Activated CD8-positive, alpha-beta memory T cell treated with anti-CD3 and anti-CD28 coated beads, Interleukin-2, amount 50 U/mL, for 1 hour (primary cell): Measurements from ENCODE around the gene AFG3L2.
"Not testable (repeated sequence)": the region's sequence is repeated elsewhere in the genome, so short reads cannot be mapped to it uniquely, and the experiment has no call there.

Experiments used
- DNase-seq: peaks from one replicate; pipeline ENCODE4 v3.0.0-alpha.2; 2020; ENCODE audit errors: extremely low read depth

AFG3L2 gene

DNA sequence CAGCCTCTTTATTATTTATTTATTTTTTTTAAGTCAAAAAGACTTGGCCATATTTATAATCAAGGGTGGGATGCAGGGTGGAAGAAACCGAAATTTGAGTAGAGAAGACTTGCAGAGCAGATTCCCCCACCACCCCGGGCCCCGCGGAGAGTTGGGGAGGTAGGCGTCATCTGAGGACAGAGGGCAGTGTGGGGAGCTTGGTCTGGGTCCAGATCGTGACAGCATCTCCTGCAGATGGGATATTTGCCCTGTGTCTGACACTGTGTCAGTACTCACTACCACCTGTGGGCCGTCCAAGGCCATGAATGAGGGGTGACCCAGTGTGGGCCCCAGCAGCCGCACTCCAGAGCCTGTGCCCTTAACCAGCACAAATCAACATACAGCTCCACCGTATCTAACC, 20.2 kb upstream of the AFG3L2 start:
- no peak for DNase-seq

DNA sequence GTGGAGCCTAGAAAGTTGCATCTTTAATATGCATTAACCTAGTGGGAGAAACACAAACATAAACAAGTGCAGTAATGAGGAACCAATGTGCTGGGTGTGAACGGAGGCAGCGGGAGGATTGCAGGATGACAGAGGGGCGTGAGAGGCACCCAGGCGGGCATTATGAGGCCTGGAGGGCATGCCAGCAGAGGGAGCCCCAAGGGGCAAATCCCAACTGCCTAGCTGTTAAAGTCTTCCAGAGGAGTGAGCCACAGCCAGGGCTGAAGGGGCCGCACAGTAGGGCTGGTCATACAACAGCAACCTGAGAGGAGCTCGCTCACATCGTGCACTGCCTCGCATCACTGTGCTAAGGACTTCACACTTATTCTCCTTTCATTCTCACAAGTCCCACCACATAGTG, 17.4 kb upstream of the AFG3L2 start:
- DNase-seq: no peak

DNA sequence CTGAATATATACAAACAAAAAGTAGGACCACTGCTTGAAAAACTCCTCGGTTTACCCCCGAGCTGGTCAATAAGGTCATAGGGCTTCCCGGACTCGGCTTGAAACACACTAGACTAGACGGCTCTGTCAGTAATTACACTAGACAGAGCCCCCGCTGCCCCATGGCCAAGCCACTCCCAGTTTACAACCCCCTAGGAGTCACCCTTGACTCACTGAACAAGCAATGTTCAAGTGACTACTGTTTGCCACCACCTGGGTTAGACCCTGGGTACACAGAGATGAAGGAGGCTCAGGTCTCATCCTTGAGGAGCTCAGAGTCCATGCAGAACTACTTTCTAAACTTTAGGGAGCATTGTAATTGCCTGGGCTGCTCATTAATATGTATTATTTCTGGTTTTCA, 17.0 kb upstream of the AFG3L2 start:
- no peak for DNase-seq

DNA sequence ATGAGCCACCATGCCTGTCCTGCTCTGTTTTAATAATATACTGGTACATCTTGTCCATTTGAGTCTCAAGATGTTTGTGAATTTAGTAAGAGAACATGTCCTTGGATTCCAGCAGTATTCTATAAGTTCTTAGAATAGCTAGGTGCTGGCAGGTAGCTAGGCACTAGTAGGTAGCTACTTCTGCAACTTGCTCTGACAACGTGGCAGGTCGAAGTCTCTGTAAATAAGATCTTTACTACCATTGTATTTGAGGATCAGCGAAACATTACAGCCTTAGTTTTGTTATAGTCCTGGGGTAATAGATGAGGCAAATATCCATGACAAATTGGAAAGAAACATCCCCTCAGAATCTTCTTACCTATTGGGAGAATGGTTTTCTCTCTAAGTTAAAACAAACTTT, 16.5 kb upstream of the AFG3L2 start:
- no peak for DNase-seq

DNA sequence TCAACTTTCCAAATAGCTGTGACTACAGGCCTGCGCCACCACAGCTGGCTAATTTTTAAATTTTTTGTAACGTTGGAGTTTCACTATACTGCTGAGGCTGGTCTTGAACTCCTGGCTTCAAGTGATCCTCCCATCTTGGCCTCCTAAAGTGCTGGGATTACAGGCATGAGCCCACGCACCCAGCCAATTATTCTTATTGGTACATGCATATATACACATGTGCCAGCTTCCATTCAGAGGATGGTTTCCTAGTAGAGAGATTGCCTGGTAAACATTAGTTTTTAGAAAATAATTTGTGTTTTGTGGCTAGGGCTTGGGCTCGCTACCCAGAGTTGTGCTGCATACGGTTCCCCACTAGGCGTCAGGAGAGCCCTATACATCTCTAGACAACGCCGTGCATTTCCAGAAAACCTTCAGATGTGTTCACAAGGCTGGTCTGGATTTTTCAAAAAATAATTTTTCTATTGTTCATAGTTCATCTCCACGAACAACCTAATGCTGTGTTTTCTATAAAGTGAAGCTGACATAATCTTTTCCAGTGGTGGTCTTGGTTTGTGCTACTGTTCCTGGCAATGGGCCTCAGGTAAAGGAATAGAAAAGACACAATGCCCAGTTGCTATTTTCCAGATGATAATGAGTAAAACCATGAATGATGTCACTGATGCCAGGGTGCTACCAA, 14.6 kb upstream of the AFG3L2 start:
- DNase-seq: peak; percentile 20

DNA sequence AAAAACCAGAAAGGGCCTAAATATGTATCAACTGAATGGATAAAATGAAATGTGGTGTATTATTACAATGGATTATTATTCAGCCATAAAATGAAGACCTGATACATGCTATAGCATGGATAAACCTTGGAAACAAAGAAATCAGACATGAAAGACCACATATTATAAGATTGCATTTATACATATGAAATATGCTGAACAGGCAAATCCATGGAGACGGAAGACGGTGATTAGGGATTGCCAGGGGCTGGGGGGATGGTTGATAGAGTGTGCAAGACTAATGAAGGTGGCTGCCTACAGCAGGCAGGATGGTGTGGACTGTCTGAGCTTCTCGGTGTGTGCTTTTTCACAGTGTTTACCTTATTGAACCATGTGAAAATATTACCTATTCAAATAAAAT, 11.4 kb upstream of the AFG3L2 start:
- no peak for DNase-seq

DNA sequence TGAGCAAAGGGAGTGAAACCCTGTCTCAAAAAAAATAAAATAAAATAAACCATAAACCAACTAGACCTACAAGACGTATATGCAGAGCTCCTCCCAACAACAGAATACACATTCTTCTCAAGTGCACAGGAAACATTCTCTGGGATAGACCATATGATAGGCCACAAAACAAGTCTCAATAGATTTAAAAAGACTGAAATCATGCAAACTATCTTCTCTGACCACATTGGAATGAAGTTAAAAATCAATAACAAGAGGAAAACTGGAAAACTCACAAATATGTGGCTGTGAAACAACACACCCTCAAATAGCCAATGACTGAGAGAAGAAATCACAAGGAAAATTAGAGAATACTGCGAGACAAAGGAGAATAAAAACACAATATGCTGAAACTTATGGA, 7.2 kb upstream of the AFG3L2 start:
- no peak for DNase-seq

DNA sequence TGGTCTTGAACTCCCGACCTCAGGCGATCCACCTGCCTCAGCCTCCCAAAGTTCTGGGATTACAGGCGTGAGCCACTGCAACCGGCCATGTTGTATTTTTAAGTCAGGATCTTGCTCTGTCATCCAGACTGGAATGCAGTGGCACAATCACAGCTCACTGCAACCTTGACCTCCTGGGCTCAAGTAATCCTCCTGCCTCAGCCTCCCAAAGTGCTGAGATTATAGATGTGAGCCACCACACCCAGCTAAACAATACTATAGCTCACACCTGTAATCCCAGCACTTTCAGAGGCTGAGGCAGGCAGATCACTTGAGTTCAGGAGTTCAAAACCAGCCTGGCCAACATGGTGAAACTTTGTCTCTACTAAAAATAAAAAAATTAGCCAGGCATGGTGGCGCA, 6.7 kb upstream of the AFG3L2 start:
- not testable (repeated sequence) for DNase-seq

DNA sequence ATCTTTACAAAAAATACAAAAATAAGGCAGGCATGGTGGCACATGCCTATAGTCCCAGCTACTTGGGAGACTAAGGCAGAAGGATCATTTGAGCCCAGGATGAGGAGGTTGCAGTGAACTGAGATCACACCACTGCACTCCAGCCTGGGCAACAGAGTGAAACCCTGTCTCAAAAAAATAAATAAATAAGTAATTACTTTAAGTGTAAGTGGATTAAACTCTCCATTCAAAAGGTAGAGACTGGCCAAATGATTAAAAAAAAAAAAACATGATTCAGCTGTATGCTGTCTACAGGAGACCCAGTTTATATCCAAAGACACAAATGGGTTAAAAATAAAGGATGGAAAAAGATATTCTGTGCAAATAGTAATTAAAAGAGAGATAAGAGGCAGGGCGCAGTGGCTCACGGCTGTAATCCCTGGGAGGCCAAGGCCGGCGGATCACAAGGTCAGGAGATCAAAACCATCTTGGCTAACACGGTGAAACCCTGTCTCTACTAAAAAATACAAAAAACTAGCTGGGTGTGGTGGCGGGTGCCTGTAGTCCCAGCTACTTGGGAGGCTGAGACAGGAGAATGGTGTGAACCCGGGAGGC, 5.3 kb upstream of the AFG3L2 start:
- DNase-seq: not testable (repeated sequence)

DNA sequence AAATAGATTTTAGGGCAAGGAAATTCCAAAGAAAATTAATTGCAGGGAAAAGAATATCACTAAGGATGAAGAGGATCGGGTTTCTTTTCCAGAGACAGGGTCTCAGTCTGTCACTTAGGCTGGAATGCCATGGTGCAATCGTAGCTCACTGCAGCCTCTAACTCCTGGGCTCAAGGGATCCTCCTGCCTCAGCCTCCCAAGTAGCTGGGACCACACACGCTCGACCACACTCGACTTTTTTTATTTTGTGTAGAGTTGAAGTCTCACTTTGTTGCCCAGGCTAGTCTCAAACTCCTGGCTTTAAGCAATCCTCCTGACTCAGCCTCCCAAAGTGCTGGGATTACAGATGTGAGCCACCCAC, 1.2 kb upstream of the AFG3L2 start:
- DNase-seq: not testable (repeated sequence)

DNA sequence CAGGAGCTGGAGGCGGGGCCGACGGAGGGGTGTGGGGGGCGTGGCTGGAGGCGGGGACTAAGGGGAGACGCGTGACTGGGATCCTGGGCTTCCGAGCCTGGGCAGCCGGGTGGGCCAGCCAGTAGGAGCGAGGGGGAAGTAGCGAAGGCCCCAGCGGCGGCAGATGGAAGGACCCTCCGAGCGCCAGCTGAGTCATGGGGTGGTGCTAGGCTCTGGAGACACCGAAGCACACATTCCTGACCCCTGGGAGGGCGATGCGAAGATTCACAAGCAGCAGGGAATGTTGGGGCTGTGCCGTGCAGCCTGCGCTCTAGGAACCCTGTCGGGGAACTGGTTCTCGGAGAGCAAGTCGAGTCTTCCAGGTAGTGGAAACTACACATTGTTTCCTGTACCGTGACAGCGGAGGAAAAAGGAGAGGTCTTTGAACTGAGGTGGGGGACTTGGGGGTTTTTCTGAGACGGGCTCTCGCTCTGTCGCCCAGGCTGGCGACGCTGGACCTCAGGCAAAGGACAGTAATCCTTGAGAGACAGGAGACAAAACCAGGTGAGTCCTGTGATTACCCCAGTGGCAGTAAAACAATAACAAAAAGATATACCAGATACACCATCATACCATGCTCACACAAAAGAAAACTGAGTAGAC, 650 bp upstream of the AFG3L2 start:
- no peak for DNase-seq

DNA sequence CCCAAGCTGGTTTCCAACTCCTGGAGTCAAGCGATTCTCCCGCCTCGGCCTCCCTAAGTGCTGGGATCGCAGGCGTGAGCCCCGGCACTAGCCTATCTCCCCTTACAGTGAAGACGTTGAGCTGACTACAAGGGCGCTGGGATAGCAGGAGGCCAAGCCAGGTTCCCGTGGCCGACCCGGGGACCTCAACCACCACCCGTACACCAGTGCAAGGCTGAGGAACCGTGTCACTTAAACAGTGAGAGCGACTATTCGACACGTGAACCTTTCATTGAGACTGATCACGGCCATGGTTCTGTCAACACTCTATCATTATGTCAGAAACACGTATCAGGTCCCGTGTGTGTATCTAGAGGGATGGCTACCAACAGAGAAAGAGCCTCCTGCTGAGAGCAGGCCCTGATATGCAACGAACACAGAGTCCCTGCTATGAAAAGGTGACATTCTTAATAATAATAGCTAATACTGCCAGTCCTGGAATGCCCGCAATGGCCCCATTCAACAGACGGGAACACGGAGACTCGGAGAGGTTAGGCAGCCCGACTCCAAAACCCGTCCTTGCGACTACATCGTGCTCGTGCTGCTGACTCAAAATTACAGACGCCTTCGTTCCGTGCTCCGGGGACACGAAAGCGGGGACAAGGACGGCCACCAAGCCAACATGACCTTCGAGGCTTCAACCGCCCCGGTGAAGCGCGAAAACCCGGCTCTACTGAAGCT, 833 bp downstream of the AFG3L2 start:
- no peak for DNase-seq

DNA sequence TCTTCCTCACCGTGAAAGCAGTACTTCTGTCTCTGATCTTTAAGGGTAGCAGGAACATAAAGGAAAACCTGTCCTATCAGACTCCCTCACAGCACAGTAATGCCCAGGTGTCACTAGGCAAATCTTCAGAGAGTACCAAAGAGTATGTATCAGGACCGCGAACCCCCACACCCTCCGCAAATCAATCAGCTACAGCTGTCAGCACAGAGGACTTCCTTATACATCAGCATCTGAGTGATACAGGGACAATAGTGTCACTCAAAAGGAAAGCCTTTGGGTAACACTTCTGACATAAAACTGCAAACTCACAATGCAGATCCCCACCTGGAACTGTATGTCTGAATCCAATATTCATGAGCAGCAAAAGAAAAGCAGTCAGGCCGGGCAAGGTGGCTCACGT, 2.6 kb downstream of the AFG3L2 start:
- DNase-seq: no peak

DNA sequence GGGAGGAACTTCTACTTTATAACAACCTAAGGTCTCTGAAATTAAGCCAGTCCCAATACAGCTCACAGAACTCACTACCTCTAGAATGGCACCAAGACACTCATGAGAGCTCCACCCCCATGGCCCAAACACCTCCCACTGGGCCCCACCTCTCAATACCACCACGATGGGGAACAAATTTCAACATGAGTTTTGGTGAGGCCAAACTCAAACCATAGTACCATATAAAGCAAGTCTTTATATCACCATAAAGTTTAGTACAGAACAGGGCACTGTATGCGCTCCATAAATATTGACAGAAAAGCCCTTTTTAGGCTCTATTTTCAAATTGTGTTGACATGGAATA, 3.3 kb downstream of the AFG3L2 start:
- DNase-seq: no peak

DNA sequence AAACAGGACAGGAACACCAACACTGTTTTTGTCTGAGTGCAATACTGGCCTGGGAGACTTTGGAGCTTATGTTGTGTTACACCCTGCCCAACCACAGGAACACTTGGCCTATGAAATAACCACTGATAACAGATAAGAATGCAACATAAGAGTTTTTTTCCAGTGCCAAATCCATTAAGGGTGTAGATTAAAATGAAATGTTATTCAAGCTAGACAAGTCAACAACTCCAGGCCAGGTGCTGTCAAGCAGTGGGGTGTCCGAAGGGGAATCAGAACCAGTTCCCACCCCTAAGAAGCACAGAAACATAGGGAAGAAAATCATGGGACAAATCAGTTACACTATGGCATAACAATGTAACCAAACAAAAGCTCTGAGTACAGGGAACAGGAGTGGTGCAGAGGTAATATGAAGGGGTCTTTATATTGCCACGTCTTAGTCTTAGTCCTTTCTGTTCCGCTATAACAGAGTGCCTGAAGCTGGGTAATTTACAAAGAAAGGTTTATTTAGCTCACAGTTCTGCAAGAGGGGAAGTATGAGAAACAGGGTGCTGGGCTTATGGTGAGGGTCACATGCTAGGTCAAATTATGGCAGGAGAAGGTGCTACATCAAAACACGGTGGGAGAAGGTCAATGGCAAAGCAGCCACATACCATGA, 3.8 kb downstream of the AFG3L2 start:
- no peak for DNase-seq

DNA sequence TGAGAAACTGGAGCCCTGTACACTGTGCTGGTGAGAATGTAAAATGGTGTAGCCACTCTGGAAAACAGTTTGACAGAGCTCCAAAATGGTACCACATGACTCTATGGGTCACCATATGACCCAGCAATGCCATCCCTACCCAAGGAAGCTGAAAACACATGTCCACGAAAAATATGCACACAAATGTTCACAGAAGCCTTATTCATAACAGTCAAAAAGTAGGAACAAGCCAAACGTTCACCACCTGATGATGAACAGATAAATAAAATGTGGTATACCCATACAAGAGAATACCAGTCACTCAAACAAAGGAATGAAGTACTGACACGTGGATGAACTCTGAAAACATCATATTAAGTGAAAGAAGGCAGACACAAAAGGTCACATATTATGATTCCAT, 4.6 kb downstream of the AFG3L2 start:
- no peak for DNase-seq

DNA sequence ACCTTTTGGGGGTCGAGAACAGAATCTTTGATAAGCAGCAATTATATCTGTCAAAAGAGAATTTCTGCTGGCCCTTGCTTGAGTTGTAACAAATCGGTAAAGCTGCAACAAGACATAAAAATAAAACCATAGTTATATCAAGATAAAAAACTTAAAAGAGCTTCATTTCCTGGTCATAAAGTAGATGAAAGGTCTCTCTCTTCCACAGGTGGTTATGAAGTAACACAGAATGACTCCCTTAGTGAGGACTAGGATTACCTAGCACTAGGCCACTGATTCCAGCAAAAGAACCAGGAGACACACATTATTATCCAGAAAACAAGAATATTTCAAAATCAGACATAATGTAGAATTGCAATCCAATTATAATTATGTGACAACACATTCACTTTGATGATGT, 5.4 kb downstream of the AFG3L2 start:
- no peak for DNase-seq

DNA sequence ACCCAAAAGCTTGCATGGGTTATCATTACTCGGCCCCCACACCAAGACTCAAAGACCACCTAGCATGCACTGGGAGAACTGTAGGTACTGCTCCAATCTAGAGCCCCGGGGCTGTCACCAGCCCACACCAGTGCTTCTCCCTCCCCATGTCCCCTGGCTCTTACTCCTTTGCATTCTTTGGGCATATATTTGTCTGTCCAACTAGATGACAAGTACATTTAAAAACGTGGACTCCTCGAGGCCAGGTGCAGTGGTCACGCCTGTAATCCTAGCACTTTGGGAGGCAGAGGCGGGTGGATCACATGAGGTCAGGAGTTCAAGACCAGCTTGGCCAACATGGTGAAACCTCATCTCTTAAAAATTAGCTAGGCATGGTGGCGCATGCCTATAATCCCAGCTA, 7.8 kb downstream of the AFG3L2 start:
- no peak for DNase-seq

DNA sequence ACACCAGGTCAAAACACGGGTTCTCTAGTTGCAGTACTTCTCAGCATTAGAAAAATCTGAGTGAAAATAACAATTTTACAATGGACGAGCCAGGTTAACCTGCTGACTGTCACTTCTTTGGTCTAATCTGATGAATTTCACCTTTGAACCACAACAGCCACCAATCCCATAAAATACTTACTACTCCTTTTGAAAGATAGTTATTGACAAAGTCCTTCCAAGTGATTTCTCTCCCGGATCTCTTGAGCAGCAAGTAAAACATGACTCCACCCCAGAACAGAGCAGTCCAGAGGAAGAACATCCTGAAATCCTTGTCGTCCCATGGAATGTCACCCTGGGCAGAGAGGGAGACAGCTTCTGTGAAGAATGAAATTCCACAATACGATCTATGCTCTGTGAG, 10.2 kb downstream of the AFG3L2 start:
- no peak for DNase-seq

DNA sequence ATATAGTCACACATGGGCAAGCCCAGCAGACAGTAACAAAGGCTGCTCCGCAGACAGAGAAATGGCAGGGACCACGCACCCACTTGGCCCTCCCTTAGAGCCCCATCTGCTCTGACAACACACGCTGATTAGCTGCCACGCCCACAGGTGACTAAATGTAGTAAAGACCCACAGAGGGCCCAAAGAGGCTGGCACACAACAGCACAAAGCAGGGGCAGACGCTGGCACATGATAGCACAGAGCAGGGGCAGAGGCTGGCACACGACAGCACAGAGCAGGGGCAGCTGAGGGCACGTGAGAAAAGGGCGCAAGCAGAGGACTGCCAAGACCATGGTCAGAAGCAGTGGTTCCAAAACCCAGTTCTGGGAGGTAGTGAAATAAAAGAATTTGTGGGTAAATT, 10.6 kb downstream of the AFG3L2 start:
- no peak for DNase-seq

DNA sequence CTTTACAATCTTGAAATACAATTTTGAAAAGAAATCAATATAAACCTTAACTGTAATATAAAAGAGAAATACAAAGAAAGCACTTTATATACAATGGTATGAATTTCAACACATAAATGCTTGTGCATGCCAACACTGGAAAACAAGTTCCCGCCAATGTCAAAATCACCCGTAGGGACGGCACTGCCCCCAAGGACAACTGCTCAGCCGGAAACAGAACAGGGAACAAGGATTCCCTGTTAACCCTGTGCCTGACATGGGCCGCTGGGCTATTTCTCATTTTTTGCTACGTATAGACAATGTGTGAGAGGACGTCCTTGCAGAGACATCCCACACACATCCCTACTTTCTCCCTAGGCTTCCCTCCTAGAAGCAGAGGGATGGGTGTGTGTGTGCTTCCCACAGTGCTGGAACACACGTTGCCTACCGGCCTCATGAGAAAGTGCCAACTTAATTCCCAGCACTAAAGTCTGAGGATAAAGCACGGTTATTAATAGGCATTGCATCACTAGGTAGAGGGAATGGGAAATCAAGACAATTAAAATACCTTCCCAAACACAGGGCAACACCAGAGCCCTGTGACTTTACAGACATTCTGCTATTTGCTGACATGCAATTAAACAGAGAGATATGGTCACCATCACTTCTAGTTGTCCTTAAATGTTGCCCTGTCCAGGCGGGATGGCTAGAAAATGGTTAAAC, 14.4 kb downstream of the AFG3L2 start:
- DNase-seq: no peak
